HG03457 (cell line): ENCODE results near the gene SCFD2.
"Not testable (repeated sequence)": the region's sequence is repeated elsewhere in the genome, so short reads cannot be mapped to it uniquely, and the experiment has no call there.

ENCODE experiments used
- ATAC-seq: cut with Tn5 transposase; IDR thresholded peaks from one replicate; pipeline ENCODE4 v1.9.1; 2021; ENCODE audit warnings: moderate number of reproducible peaks; ENCODE audit not compliant: unreplicated experiment

SCFD2 gene

GRCh38 chr4:53267026-53267425, 98.8 kb downstream of the SCFD2 start:
- ATAC-seq: no peak

GRCh38 chr4:53255986-53256385, 109.9 kb downstream of the SCFD2 start:
- ATAC-seq: not testable (repeated sequence)

- ATAC-seq: no peak
These were observed 125.3 kb downstream of the SCFD2 start for GRCh38 chr4:53240573-53240972.

GRCh38 chr4:53238352-53238751, 127.5 kb downstream of the SCFD2 start:
- ATAC-seq: not testable (repeated sequence)

- not testable (repeated sequence) for ATAC-seq
These were observed 128.1 kb downstream of the SCFD2 start for GRCh38 chr4:53237811-53238210.

DNA sequence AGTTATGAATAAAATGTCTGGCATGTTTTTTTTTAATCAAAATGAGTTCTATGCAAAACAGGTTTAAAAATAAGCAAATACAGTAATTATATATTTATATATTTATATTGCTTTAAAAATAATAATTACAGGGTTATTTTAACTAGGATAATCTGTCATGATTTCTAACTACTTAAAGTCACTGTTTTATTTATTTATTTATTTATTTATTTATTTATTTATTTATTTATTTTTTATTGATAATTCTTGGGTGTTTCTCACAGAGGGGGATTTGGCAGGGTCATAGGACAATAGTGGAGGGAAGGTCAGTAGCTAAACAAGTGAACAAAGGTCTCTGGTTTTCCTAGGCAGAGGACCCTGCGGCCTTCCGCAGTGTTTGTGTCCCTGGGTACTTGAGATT, 129.2 kb downstream of the SCFD2 start:
- ATAC-seq: not testable (repeated sequence)

DNA sequence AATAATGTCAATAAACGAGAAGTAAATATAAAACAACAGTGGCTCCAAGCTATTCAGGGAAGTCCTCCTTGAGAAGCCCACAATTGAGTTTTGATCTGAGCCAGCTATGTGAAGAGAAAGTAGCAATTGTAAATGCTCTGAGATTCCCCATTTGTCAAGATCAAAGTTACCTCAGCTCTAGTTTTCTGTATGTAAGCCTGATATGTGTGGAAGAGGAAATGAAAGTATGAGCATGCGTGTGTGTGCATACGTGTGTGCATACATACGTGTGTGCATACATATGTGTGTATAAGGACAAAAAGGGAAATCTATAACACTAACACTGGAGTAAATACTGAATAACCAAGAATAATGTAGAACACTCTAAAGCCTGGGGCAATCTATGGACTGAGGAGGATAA, 130.3 kb downstream of the SCFD2 start:
- no peak for ATAC-seq

GRCh38 chr4:53234669-53235068, 131.2 kb downstream of the SCFD2 start:
- ATAC-seq: no peak

GRCh38 chr4:53234111-53234510, 131.8 kb downstream of the SCFD2 start:
- ATAC-seq: no peak

GRCh38 chr4:53233114-53233795, 132.6 kb downstream of the SCFD2 start:
- no peak for ATAC-seq

DNA sequence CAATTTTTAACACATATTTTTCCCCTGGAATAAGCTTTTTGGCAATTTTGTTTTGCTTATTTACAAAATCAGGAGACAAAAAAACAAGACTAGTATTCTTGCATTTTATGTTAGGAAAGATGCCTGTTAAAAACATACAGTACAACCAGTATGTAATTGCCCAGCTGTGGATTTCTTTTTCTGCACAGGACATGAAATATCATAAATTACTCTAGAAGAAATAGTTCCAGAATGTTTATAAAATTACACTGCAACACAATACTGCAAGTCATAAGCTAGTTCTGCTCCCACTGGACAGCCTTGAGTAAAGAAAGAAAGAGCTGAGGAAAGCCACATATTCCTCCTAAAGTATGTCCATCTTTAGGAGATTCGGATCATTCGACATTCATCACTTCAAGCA, 133.5 kb downstream of the SCFD2 start:
- no peak for ATAC-seq

DNA sequence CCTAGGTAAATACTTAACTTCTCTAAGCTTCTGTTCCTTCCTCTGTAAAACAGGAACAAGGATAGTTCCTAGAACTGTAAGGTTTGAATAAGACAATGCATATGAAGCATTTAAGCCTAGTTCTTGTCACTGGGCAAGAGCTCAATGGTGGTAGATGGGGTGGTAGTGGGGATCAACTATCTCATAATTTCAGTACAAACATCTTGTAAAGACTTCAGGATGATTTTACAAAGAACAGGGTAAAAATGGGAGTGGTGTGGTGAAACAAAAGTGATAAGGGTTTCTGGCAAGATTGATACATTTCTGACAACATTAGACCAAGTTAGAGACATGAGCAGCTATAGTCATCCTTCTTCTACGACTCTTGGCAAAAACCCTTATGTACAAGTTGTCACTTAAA, 137.8 kb downstream of the SCFD2 start:
- ATAC-seq: no peak

DNA sequence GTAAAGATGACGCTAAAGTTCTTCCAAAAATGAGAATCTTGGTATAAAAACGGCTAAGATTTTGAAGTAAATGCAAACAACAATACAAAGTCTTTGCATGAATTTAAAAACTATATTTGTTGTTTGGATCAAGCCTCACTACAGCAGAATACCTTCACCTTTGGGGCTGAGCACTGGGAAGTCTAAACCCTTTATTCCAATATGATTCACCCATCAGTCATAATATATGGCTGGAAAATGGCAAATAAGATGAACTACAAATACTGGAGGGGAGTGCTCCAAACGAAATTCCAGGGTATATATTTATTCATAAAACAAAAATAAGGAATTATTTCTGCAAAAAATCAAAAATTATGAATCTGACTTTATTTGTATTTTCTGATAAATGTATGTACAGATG, 138.4 kb downstream of the SCFD2 start:
- no peak for ATAC-seq

DNA sequence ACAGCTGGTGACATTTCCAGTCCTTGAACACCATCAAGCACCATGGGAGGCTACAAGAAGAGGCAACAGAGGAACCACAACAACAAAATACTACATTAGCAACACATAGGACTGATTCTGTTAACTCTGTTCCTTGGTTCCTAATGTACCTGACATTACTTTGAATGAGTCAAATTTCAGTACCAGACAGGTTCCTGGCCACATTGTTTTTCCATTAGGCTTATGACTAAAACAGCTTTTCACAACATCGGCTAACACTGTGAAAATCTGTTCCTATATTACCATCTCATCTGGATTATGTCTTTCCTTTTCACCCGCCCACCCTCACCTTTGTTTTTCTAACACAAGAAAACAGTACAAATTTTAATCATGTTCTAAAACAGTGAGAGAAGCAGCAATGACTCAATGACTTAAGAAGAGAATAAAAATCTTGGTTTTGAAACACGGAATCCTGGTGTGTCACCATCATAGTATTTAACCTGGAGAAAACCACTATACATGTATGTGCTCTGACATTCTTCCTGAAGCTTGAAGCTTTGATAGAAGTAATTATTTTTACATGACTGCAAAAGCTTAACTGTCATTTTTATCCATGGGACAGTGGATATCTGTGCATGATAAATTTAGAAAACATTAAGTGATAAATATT, 143.9 kb downstream of the SCFD2 start:
- no peak for ATAC-seq

GRCh38 chr4:53219148-53219547, 146.7 kb downstream of the SCFD2 start:
- not testable (repeated sequence) for ATAC-seq

DNA sequence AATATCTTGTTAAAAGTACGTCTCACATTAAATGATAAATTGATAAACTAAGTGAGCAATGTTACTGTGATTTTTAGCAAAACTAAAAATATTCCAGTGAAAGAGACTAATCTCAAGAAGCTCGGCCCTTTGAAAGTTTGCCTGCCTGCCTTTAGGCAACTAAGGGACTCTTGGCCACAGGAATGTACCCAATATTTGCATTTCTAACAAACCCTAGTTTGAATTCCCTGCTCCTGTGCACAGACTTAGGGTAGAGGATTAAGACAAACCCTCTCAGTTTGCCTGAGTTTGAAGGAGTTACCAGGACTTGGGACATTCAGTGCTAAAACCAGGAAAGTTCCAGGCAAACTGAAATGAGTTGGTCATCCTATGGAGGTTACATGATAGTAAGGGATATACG, 157.1 kb downstream of the SCFD2 start:
- ATAC-seq: no peak

DNA sequence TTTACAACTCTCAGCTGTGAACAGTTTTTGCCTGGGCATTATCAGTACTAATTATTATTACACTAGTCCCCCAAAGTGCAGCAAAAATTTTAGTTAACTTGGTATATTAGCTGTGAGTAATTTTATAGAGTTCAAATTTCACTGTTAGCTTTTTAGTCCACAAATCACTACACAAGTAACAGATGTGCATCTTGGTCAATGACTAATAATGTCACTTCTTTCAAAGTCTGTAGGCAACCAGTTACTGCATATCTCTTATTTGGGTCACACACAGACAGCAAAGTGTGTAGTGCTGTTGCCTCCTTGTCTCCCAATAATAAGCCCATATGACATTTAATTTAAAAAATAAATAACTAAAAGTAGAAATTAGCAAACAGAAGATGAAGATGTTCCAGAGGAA, 159.9 kb downstream of the SCFD2 start:
- no peak for ATAC-seq

DNA sequence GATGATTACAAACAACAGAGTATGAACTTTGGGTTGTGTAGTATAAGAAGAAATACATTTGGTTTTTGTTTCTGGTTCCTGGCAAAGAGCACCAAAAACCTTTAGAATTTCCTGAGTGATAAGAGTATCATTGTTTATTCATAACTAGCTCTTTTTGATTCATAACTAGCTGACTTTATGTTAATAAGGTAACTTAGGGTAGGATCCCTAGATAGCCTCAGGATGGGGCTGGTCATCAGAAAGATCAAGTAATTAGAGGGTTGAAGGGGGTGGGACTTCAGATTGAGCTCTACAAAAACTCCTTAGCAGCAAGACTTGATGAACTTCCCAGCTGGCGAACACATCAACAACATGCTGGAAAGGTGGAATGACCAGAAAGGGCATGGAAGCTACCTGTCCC, 166.5 kb downstream of the SCFD2 start:
- no peak for ATAC-seq

DNA sequence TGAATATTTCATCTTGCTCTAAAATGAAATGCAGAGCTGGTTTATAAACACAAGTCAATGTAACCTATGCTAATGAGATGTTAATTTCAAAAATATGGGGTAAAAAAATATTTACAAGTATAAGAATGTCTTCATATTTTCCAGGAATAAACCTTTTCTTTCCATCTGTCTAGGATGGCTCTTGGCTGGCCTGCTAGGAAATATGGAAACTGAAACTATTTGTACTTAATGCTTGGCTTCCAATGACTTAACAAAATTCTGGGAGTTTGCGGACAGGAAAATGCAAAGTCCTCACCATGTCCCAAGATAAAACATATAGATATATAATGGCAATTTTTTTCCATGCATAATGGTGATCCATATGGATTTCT, 168.1 kb downstream of the SCFD2 start:
- ATAC-seq: no peak

GRCh38 chr4:53196882-53197771, 168.7 kb downstream of the SCFD2 start:
- no peak for ATAC-seq

- ATAC-seq: no peak
These were observed 169.8 kb downstream of the SCFD2 start for GRCh38 chr4:53195815-53196661.
